HepG2 (cell line): Measurements from ENCODE around the gene HTR1D. TPM values are rescaled to one million over a fixed set of nuclear protein-coding genes. Genes with fewer than 3 reads are reported as not detected.

Experiments used
- ATAC-seq: fragments of 200-7000 bp; cut with Tn5 transposase; 3 replicates; pipeline ENCODE4 v1.9.1; 2020; ENCODE audit warnings: mild to moderate bottlenecking, moderate library complexity
- BruUV-seq: library from RNA; stranded (reverse); fragments of 400-500 nt; replicated peaks from 2 replicates; lab custom pipeline; 2021; lab: Mats Ljungman, UMichigan
- CTCF ChIA-PET: fragments of 300-600 bp; formaldehyde crosslinking; extraction: SDS; loops from one replicate; lab custom pipeline; 2021; ENCODE audit warnings: low total read pairs, inconsistent platforms, low intra/inter-chr PET ratio; lab: Yijun Ruan, JAX
- POLR2A ChIA-PET: fragments of 350-600 bp; sonication (Branson Sonifier 250); formaldehyde crosslinking; loops from one replicate; lab custom pipeline; 2020; ENCODE audit warnings: antibody characterized with exemption, inconsistent platforms; lab: Yijun Ruan, JAX
- DNase-seq: peaks from one replicate; pipeline ENCODE4 v3.0.0-alpha.2; 2015; ENCODE audit warnings: low spot score
- FAIRE-seq: peaks from 3 replicates; lab custom pipeline; 2011; peaks lifted over from hg19 to GRCh38; lab: Jason Lieb, UNC
- H2AFZ ChIP-seq: one replicate; pipeline ENCODE4 v1.6.1; 2011; ENCODE audit warnings: low read length, inconsistent platforms
- H3K27ac ChIP-seq: fragments of 300-600 bp; 3 replicates; pipeline ENCODE4 v1.8.0; 2011; ENCODE audit warnings: mixed run types, mild to moderate bottlenecking, mixed read lengths, low read length, inconsistent platforms; ENCODE audit not compliant: insufficient read depth; ENCODE audit errors: extremely low read length
- H3K27me3 ChIP-seq, 2 experiments: fragments of 200-600 bp in 1 of 2; 2 replicates in 1 of 2; 3 replicates in 1 of 2; pipeline versions ENCODE4 v1.6.0 to v1.8.0; 2011; ENCODE audit warnings: low read length in 2 of 2, mild to moderate bottlenecking in 2 of 2, moderate library complexity in 2 of 2, inconsistent platforms in 1 of 2; ENCODE audit not compliant: insufficient read depth in 2 of 2, control insufficient read depth in 1 of 2
- H3K36me3 ChIP-seq, 2 experiments: fragments of 200-600 bp in 1 of 2; replicated peaks in 1 of 2; 2 replicates in 1 of 2; 3 replicates in 1 of 2; pipeline versions ENCODE4 v1.5.1 to v1.8.0; 2011; ENCODE audit warnings: low read length in 2 of 2, inconsistent platforms in 1 of 2; ENCODE audit not compliant: insufficient read depth in 2 of 2, control insufficient read depth in 1 of 2
- H3K4me1 ChIP-seq: 2 replicates; pipeline ENCODE4 v1.5.1; 2012; ENCODE audit warnings: low read length, inconsistent platforms; ENCODE audit not compliant: insufficient read depth
- H3K4me2 ChIP-seq: 2 replicates; pipeline ENCODE4 v1.6.0; 2011; ENCODE audit warnings: low read depth, low read length, inconsistent platforms
- H3K4me3 ChIP-seq, 3 experiments: fragments of 200-600 bp in 1 of 3; sonication (generic), shearing (Covaris generic) in 1 of 3; replicated peaks in 1 of 3; 2 replicates each; pipeline ENCODE4 v1.5.1; 2011 to 2016; ENCODE audit warnings: low read length in 3 of 3, inconsistent platforms in 2 of 3, low read depth in 2 of 3, mild to moderate bottlenecking in 2 of 3, control low read depth in 1 of 3, mixed read lengths in 1 of 3; ENCODE audit not compliant: insufficient read depth in 1 of 3
- H3K79me2 ChIP-seq: one replicate; pipeline ENCODE4 v1.6.1; 2011; ENCODE audit warnings: low read length, inconsistent platforms; ENCODE audit not compliant: insufficient read depth
- H3K9ac ChIP-seq: 2 replicates; pipeline ENCODE4 v1.6.0; 2011; ENCODE audit warnings: mild to moderate bottlenecking, low read depth, low read length, inconsistent platforms; ENCODE audit not compliant: insufficient read depth
- H3K9me3 ChIP-seq: 2 replicates; pipeline ENCODE4 v1.5.1; 2012; ENCODE audit warnings: mild to moderate bottlenecking, low read length
- H4K20me1 ChIP-seq: 2 replicates; pipeline ENCODE4 v1.6.0; 2011; ENCODE audit warnings: inconsistent platforms, mild to moderate bottlenecking, low read length, moderate library complexity; ENCODE audit not compliant: insufficient read depth
- CENPX ChIP-seq: sonication (generic); formaldehyde crosslinking; IDR thresholded peaks from 2 replicates; pipeline ENCODE4 v1.9.0; 2021; ENCODE audit warnings: mild to moderate bottlenecking, missing genetic modification reagents, moderate library complexity
- CREB1 ChIP-seq, 2 experiments: fragments of 450-650 bp in 1 of 2; IDR thresholded peaks; 2 replicates each; pipeline ENCODE4 v1.6.1; 2016 to 2017; ENCODE audit warnings: control low read depth in 1 of 2, mild to moderate bottlenecking in 1 of 2, missing compliant biosample characterization in 1 of 2, missing genetic modification characterization in 1 of 2
- GATAD2A ChIP-seq: IDR thresholded peaks from 2 replicates; pipeline ENCODE4 v1.6.1; 2016
- PAF1 ChIP-seq: IDR thresholded peaks from 2 replicates; pipeline ENCODE4 v1.6.1; 2016; ENCODE audit warnings: missing genetic modification reagents, missing compliant biosample characterization
- SIX1 ChIP-seq: sonication (generic); formaldehyde crosslinking; IDR thresholded peaks from 2 replicates; pipeline ENCODE4 v1.4.0; 2020; ENCODE audit warnings: missing genetic modification reagents, borderline replicate concordance
- SNRNP70 ChIP-seq: fragments of 200-400 bp; formaldehyde crosslinking; IDR thresholded peaks from 2 replicates; pipeline ENCODE4 v1.6.1; 2017; ENCODE audit warnings: mild to moderate bottlenecking, low read depth, low read length, moderate library complexity
- ZMAT3 ChIP-seq: sonication (generic); formaldehyde crosslinking; conservative IDR thresholded peaks from 2 replicates; pipeline ENCODE4 v1.7.0; 2021; ENCODE audit warnings: missing genetic modification reagents
- ZNF614 ChIP-seq: IDR thresholded peaks from 2 replicates; pipeline ENCODE4 v1.6.1; 2018; ENCODE audit warnings: missing biosample characterization, missing genetic modification reagents, inconsistent platforms, borderline replicate concordance
- ZNF777 ChIP-seq: sonication (generic); formaldehyde crosslinking; IDR thresholded peaks from 2 replicates; pipeline ENCODE4 v1.4.0; 2020; ENCODE audit warnings: missing genetic modification reagents
- ZXDC ChIP-seq: sonication (generic); formaldehyde crosslinking; IDR thresholded peaks from 2 replicates; pipeline ENCODE4 v1.5.0; 2020; ENCODE audit warnings: mild to moderate bottlenecking, missing genetic modification reagents
- WGBS: methylation state at CpG from one replicate; pipeline ENCODE4 v1.1.6; 2017; ENCODE audit warnings: low lambda C conversion rate; 5-methylcytosine and 5-hydroxymethylcytosine counted together
- in situ Hi-C: cut with HindIII; loops from 2 replicates; pipeline ENCODE4 v1.10.0; 2017; ENCODE audit warnings: low pct_unique_long_range_greater_than_20kb; ENCODE audit not compliant: extremely low pct_ligation_motif_present
- intact Hi-C: fragments of 100-400 bp; cut with micrococcal nuclease; formaldehyde crosslinking; loops from one replicate; pipeline ENCODE4 v1.10.0; 2022; ENCODE audit not compliant: unreplicated experiment
- polyA plus RNA-seq, 8 experiments: library from polyadenylated mRNA; depleted of rRNA in 3 of 8; stranded (reverse) in 7 of 8; unstranded in 1 of 8; fragments of >200 nt; fragmentation: Illumina TruSeq in 4 of 8; extraction: Trizol in 4 of 8; gene quantifications; 2 replicates each; pipeline versions ENCODE4 v1.2.1 to v1.2.3, GENCODE V29; 2011 to 2016; ENCODE audit warnings: low read depth in 4 of 8, missing spikeins in 1 of 8, mixed read lengths in 1 of 8; ENCODE audit not compliant: insufficient read depth in 1 of 8
- total RNA-seq, 5 experiments: library from RNA; depleted of rRNA; stranded (reverse); fragments of >200 nt; fragmentation: Illumina TruSeq; extraction: Trizol; gene quantifications; 2 replicates each; pipeline ENCODE4 v1.2.3, GENCODE V29; 2016; ENCODE audit warnings: low read depth in 1 of 5
- TF ChIP-seq, protein P1 (sequence below): sonication (generic); formaldehyde crosslinking; IDR thresholded peaks from 2 replicates; pipeline ENCODE4 v1.8.1; 2023; ENCODE audit warnings: mild to moderate bottlenecking, missing genetic modification reagents, borderline replicate concordance

HTR1D gene
- total and polyA plus RNA-seq, 2 of the 13 experiments (the other 11 are each of a cell fraction or from before 2014, with no cell fraction given), result 0.04 to 0.07 TPM

GRCh38 chr1:23178414-23178813 is 38.9 kb downstream of the HTR1D start:
- no peaks in the 10 kb centered on the region for H3K36me3 ChIP-seq
- no peak for FAIRE-seq
- H3K27ac ChIP-seq, result no peak overlapping the region
- TF ChIP-seq ZNF777 (CRISPR knock-in tag) (no peak), ZMAT3 (CRISPR knock-in tag) (no peak), ZXDC (CRISPR knock-in tag) (no peak), PAF1 (CRISPR knock-in tag) (no peak), ZNF614 (CRISPR knock-in tag) (no peak), CENPX (no peak), CREB1 (IDR thresholded peaks at IDR 0.05) (no peak), CREB1 (CRISPR knock-in tag; IDR thresholded peaks at IDR 0.05) (no peak), SIX1 (CRISPR knock-in tag) (no peak), GATAD2A (CRISPR knock-in tag) (no peak), SNRNP70 (no peak)
- TF ChIP-seq, protein P1, sequence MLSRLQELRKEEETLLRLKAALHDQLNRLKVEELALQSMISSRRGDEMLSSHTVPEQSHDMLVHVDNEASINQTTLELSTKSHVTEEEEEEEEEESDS (CRISPR knock-in tag), result no peak
- no peak for DNase-seq
- no peaks in the 10 kb centered on the region for H4K20me1 ChIP-seq
- H3K4me3 ChIP-seq, result peak overlapping the region in 2 of 3 experiments; percentile 64 to 84; a peak in 1 of 6 replicates
- H2AFZ ChIP-seq, result no peak overlapping the region
- CTCF ChIA-PET, result interaction anchor here (3.1 kb wide), 1 partner anchor 79 kb away, joined by 17 read pairs; no protein-coding TSS in a partner anchor
- POLR2A ChIA-PET, result interaction anchor here (0.7 to 2.3 kb wide), 2 partner anchors 9 to 11 kb away, joined by 3 to 8 read pairs; no protein-coding TSS in a partner anchor
- intact Hi-C loops (no loop called here), in situ Hi-C loops (no loop called here)
- no peak for ATAC-seq
- H3K9ac ChIP-seq, result no peak overlapping the region
- peaks cover 54% of the 10 kb centered on the region for H3K4me1 ChIP-seq
- peak overlapping the region; percentile 98 for H3K4me2 ChIP-seq
- 39% methylated on average over 6 of the region's 6 CpGs for WGBS
- no TSS peak for BruUV-seq
- H3K79me2 ChIP-seq, result no peaks in the 10 kb centered on the region
- no peaks in the 10 kb centered on the region for H3K9me3 ChIP-seq
- peaks cover 1 to 8% of the 10 kb centered on the region in 2 experiments; a peak in 2 of 5 replicates for H3K27me3 ChIP-seq
